Dedifferentiated amniotic fluid mesenchymal stem cell (primary cell): ENCODE results near the gene FYCO1.

Experiments used
- DNase-seq: peaks from one replicate; pipeline ENCODE4 v3.0.0-alpha.2; 2016; ENCODE audit errors: extremely low spot score

Gene FYCO1

GRCh38 chr3:45885979-45886705, 109.5 kb downstream of the FYCO1 start, which contains the start of gene CCR9:
Gene CCR9, plus strand, starts transcription at chr3:45886543. Its CDS starts 8,391 bp downstream, at chr3:45894934.
- no peak for DNase-seq

- no peak for DNase-seq
These were observed 111.0 kb downstream of the FYCO1 start for GRCh38 chr3:45884368-45885201.

- no peak for DNase-seq
These were observed 114.3 kb downstream of the FYCO1 start for GRCh38 chr3:45881078-45882022.

GRCh38 chr3:45880725-45881077, 114.9 kb downstream of the FYCO1 start:
- DNase-seq, result no peak

- no peak for DNase-seq
These were observed 117.5 kb downstream of the FYCO1 start for GRCh38 chr3:45878124-45878523.

GRCh38 chr3:45874677-45875346, 120.8 kb downstream of the FYCO1 start:
- no peak for DNase-seq

GRCh38 chr3:45873638-45874037, 122.0 kb downstream of the FYCO1 start:
- DNase-seq, result no peak

GRCh38 chr3:45873036-45873435, 122.6 kb downstream of the FYCO1 start:
- no peak for DNase-seq

GRCh38 chr3:45872569-45872968, 123.1 kb downstream of the FYCO1 start:
- DNase-seq, result no peak

- DNase-seq, result no peak
These were observed 123.8 kb downstream of the FYCO1 start for GRCh38 chr3:45871780-45872179.

- no peak for DNase-seq
These were observed 125.5 kb downstream of the FYCO1 start for GRCh38 chr3:45870099-45870498.

- no peak for DNase-seq
These were observed 126.0 kb downstream of the FYCO1 start for GRCh38 chr3:45869638-45870037.

- no peak for DNase-seq
These were observed 127.0 kb downstream of the FYCO1 start for GRCh38 chr3:45868650-45869049.

- no peak for DNase-seq
These were observed 127.4 kb downstream of the FYCO1 start for GRCh38 chr3:45868213-45868612.
